ENCODE measurements around the gene CYTH3. TPM values are rescaled to one million over a fixed set of nuclear protein-coding genes. Genes with fewer than 3 reads are reported as not detected.

Gene CYTH3
- total RNA-seq (ENCODE audit: unreplicated experiment), result 20.1 TPM
- long read RNA-seq, partial matches to known transcripts, result 4 of 4 reads
- long read RNA-seq, other reads (novel, unspliced or antisense), result 0 of 4 reads

- DNase-seq, result peak; percentile 84
- H3K4me1 Mint-ChIP-seq (ENCODE audit: low read depth, unreplicated experiment), result peaks cover 31% of the 10 kb centered on the region
- H3K27me3 Mint-ChIP-seq (ENCODE audit: unreplicated experiment), result peaks cover 11% of the 10 kb centered on the region
- peaks cover 7% of the 10 kb centered on the region for H3K9me3 Mint-ChIP-seq (ENCODE audit: unreplicated experiment)
- no peak for TF ChIP-seq CTCF (IDR thresholded peaks at IDR 0.05; ENCODE audit: partially characterized antibody, unreplicated experiment)
- H3K27ac Mint-ChIP-seq (ENCODE audit: unreplicated experiment), result peak within 1 kb of the TSS; percentile 55
- no peaks in the 10 kb centered on the region for H3K36me3 Mint-ChIP-seq (ENCODE audit: unreplicated experiment)
- peak within 1 kb of the TSS; percentile 98 for H3K4me3 Mint-ChIP-seq (ENCODE audit: unreplicated experiment)
Measured at GRCh38 chr7:6272481-6273323, at the start of gene CYTH3. Gene CYTH3, minus strand, starts transcription at chr7:6272624. Its CDS starts 117 bp downstream, at chr7:6272507.

GRCh38 chr7:6320791-6321190 lies 48.4 kb upstream of the CYTH3 start:
- no peaks in the 10 kb centered on the region for H3K36me3 Mint-ChIP-seq (ENCODE audit: unreplicated experiment)
- peaks cover 2% of the 10 kb centered on the region for H3K4me1 Mint-ChIP-seq (ENCODE audit: low read depth, unreplicated experiment)
- H3K27me3 Mint-ChIP-seq (ENCODE audit: unreplicated experiment), result no peaks in the 10 kb centered on the region
- TF ChIP-seq CTCF (IDR thresholded peaks at IDR 0.05; ENCODE audit: partially characterized antibody, unreplicated experiment), result no peak
- no peak overlapping the region for H3K27ac Mint-ChIP-seq (ENCODE audit: unreplicated experiment)
- no peak overlapping the region for H3K4me3 Mint-ChIP-seq (ENCODE audit: unreplicated experiment)
- no peak for DNase-seq
- H3K9me3 Mint-ChIP-seq (ENCODE audit: unreplicated experiment), result no peaks in the 10 kb centered on the region

- TF ChIP-seq CTCF (IDR thresholded peaks at IDR 0.05; ENCODE audit: partially characterized antibody, unreplicated experiment), result no peak
- Mint-ChIP-seq H3K36me3 (ENCODE audit: unreplicated experiment) (no peaks in the 10 kb centered on the region), H3K4me1 (ENCODE audit: low read depth, unreplicated experiment) (no peaks in the 10 kb centered on the region), H3K27ac (ENCODE audit: unreplicated experiment) (no peak overlapping the region), H3K27me3 (ENCODE audit: unreplicated experiment) (no peaks in the 10 kb centered on the region), H3K4me3 (ENCODE audit: unreplicated experiment) (no peak overlapping the region), H3K9me3 (ENCODE audit: unreplicated experiment) (no peaks in the 10 kb centered on the region)
- DNase-seq, result no peak
Measured at GRCh38 chr7:6317797-6318438, 45.5 kb upstream of the CYTH3 start.

- no peak for TF ChIP-seq CTCF (IDR thresholded peaks at IDR 0.05; ENCODE audit: partially characterized antibody, unreplicated experiment)
- Mint-ChIP-seq H3K4me1 (ENCODE audit: low read depth, unreplicated experiment) (no peaks in the 10 kb centered on the region), H3K4me3 (ENCODE audit: unreplicated experiment) (no peak overlapping the region), H3K27me3 (ENCODE audit: unreplicated experiment) (no peaks in the 10 kb centered on the region), H3K27ac (ENCODE audit: unreplicated experiment) (no peak overlapping the region), H3K9me3 (ENCODE audit: unreplicated experiment) (no peaks in the 10 kb centered on the region), H3K36me3 (ENCODE audit: unreplicated experiment) (no peaks in the 10 kb centered on the region)
- no peak for DNase-seq
Measured at GRCh38 chr7:6316226-6316625, 43.8 kb upstream of the CYTH3 start.

- no peaks in the 10 kb centered on the region for H3K4me1 Mint-ChIP-seq (ENCODE audit: low read depth, unreplicated experiment)
- H3K4me3 Mint-ChIP-seq (ENCODE audit: unreplicated experiment), result no peak overlapping the region
- H3K27ac Mint-ChIP-seq (ENCODE audit: unreplicated experiment), result no peak overlapping the region
- H3K27me3 Mint-ChIP-seq (ENCODE audit: unreplicated experiment), result no peaks in the 10 kb centered on the region
- no peaks in the 10 kb centered on the region for H3K9me3 Mint-ChIP-seq (ENCODE audit: unreplicated experiment)
- TF ChIP-seq CTCF (IDR thresholded peaks at IDR 0.05; ENCODE audit: partially characterized antibody, unreplicated experiment), result no peak
- H3K36me3 Mint-ChIP-seq (ENCODE audit: unreplicated experiment), result no peaks in the 10 kb centered on the region
- no peak for DNase-seq
Measured at GRCh38 chr7:6315746-6316145, 43.3 kb upstream of the CYTH3 start.

All from glutamatergic neuron (in vitro differentiated cells).